Measurements from ENCODE around the gene QRICH1. TPM values are rescaled to one million over a fixed set of nuclear protein-coding genes. Genes with fewer than 3 reads are reported as not detected.
A peak's percentile ranks its signal among the peaks of the same experiment; 100 is the strongest.

The QRICH1 gene
- total RNA-seq, 2 donors from 2014 or later = 59.8 to 76.0 TPM

- H3K4me3 ChIP-seq = no peak overlapping the region
- H3K36me3 ChIP-seq = peaks cover 38% of the 10 kb centered on the region
- DNase-seq = no peak
- peak overlapping the region; percentile 99 to 100 for H3K9ac ChIP-seq (ENCODE audit: low read depth in 2 of 2, low read length in 2 of 2)
- TF ChIP-seq CTCF (IDR thresholded peaks at IDR 0.05) = no peak
- H3K27ac ChIP-seq = no peak overlapping the region
- no peaks in the 10 kb centered on the region for H3K9me3 ChIP-seq
- intact Hi-C loops (cut with DNase I) = no loop called here
- H3K4me1 ChIP-seq = peaks cover 10% of the 10 kb centered on the region
- H3K27me3 ChIP-seq = no peaks in the 10 kb centered on the region
These were observed 25.2 kb upstream of the QRICH1 start for GRCh38 chr3:49119036-49119435.

- no peak for DNase-seq
- Histone ChIP-seq H3K9ac (ENCODE audit: low read depth in 2 of 2, low read length in 2 of 2) (no peak overlapping the region), H3K36me3 (peaks cover 64% of the 10 kb centered on the region), H3K27me3 (no peaks in the 10 kb centered on the region), H3K4me1 (no peaks in the 10 kb centered on the region), H3K4me3 (no peak overlapping the region), H3K9me3 (no peaks in the 10 kb centered on the region), H3K27ac (no peak overlapping the region)
- TF ChIP-seq CTCF (IDR thresholded peaks at IDR 0.05) = no peak
- intact Hi-C loops (cut with DNase I) = no loop called here
These were observed 18.4 kb upstream of the QRICH1 start for GRCh38 chr3:49112262-49112661.

GRCh38 chr3:49111347-49111746 is 17.5 kb upstream of the QRICH1 start:
- H3K27ac ChIP-seq = no peak overlapping the region
- no peak for TF ChIP-seq CTCF (IDR thresholded peaks at IDR 0.05)
- intact Hi-C loops (cut with DNase I) = no loop called here
- H3K9ac ChIP-seq (ENCODE audit: low read depth in 2 of 2, low read length in 2 of 2) = no peak overlapping the region
- peaks cover 55% of the 10 kb centered on the region for H3K36me3 ChIP-seq
- DNase-seq = no peak
- no peaks in the 10 kb centered on the region for H3K27me3 ChIP-seq
- no peaks in the 10 kb centered on the region for H3K4me1 ChIP-seq
- H3K4me3 ChIP-seq = no peak overlapping the region
- H3K9me3 ChIP-seq = no peaks in the 10 kb centered on the region

- intact Hi-C loops (cut with DNase I) = no loop called here
- Histone ChIP-seq H3K9me3 (no peaks in the 10 kb centered on the region), H3K9ac (ENCODE audit: low read depth in 2 of 2, low read length in 2 of 2) (no peak overlapping the region), H3K4me3 (no peak overlapping the region), H3K4me1 (no peaks in the 10 kb centered on the region), H3K27ac (no peak overlapping the region), H3K36me3 (peaks cover 50% of the 10 kb centered on the region), H3K27me3 (no peaks in the 10 kb centered on the region)
- no peak for TF ChIP-seq CTCF (IDR thresholded peaks at IDR 0.05)
- DNase-seq = no peak
These were observed 16.9 kb upstream of the QRICH1 start for GRCh38 chr3:49110780-49111179.

GRCh38 chr3:49108346-49108745 is 14.5 kb upstream of the QRICH1 start:
- Histone ChIP-seq H3K27me3 (no peaks in the 10 kb centered on the region), H3K4me1 (peaks cover 8% of the 10 kb centered on the region), H3K4me3 (no peak overlapping the region), H3K36me3 (peaks cover 26% of the 10 kb centered on the region), H3K9ac (ENCODE audit: low read depth in 2 of 2, low read length in 2 of 2) (no peak overlapping the region), H3K9me3 (no peaks in the 10 kb centered on the region), H3K27ac (no peak overlapping the region)
- intact Hi-C loops (cut with DNase I) = no loop called here
- DNase-seq = no peak
- TF ChIP-seq CTCF (IDR thresholded peaks at IDR 0.05) = no peak
